Myocyte (in vitro differentiated cells): ENCODE measurements around the gene RCL1. TPM values are rescaled to one million over a fixed set of nuclear protein-coding genes. Genes with fewer than 3 reads are reported as not detected.
A peak's percentile ranks its signal among the peaks of the same experiment; 100 is the strongest.

Experiments
- DNase-seq: peaks from one replicate; pipeline ENCODE4 v3.0.0-alpha.2; 2012; ENCODE audit warnings: low read depth
- total RNA-seq: library from RNA; depleted of rRNA; stranded (reverse); fragments of >200 nt; gene quantifications from 2 replicates; pipeline ENCODE4 v1.2.3, GENCODE V29; 2014

The RCL1 gene
- total RNA-seq, 1 donor from 2014 or later: 11.7 TPM

DNA sequence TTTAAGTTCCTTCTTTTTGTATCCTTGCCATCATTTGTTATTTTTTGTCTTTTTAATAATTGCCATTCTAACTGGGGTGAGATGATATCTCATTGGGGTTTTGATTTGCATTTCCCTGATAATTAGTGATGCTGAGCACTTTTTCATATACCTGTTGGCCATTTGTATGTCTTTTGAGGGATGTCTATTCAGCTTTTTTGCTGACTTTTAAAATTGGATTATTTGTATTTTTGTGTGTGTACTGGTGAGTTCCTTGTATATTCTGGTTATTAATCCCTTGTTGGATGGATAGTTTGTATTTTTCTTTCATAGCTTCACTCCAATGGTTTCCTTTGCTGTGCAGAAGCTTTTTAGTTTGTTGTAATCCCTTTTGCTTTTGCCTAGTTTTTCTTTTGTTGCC, 19.1 kb downstream of the RCL1 start:
- no peak for DNase-seq

DNA sequence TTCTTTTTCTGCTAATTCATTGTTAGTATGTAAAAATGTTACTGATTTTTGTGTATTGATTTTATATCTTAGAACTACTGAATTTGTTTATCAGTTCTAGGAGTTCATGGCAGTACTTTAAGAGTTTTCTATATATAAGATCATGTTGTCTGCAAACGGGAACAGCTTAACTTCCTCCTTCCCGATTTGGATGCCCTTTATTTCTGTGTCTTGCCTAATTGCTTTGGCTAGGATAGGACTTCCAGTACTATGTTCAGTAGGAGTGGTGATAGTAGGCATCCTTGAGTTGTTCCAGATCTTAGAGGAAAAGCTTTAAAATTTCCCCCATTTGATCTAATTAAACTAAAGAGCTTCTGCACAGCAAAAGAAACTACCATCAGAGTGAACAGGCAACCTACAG, 20.1 kb downstream of the RCL1 start:
- DNase-seq: no peak

DNA sequence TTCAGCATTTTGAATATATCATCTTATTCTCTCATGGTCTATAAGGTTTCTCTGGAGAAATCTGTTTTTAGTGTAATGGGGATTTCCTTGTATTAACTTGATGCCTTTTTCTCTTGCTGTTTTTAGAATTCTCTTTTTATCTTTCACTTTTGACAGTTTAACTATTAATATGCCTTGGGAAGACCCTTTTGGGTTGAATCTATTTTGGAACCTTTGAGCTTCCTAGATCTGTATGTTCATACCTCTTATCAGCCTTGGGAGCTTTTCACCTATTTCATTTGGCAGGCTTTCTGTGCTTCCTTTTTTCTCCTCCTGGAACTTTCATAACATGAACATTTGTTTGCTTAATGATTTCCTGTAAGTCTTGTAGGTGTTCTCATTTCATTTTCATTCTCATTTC, 22.2 kb downstream of the RCL1 start:
- DNase-seq: no peak

DNA sequence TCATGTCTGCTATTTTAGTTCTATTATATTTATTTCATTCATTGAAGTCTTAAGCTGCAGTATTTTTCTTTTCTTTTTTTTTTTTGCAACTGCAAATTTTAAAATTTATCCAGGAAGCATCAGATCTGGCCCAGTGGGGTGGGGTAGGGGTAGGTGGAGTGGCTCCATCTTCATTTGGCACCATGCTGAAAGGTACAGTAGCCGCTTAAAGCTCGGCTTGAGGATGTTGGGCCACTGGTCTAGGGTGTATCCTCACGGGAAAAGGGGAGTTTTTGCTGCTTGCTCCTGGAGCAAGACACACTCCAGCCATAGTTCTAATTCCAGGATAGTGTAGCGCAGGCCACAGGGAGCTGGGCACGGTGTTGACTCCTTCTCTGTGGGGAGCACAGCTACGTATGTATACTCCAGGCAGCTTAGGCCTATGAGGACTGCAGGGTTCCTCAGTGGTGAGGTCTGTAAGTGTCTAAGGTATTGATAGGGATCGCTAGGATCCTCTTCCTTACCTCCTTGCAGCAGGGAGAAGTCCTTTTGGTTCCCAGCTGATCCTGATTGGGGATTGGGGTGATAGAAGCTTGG, 22.7 kb downstream of the RCL1 start:
- DNase-seq: no peak

DNA sequence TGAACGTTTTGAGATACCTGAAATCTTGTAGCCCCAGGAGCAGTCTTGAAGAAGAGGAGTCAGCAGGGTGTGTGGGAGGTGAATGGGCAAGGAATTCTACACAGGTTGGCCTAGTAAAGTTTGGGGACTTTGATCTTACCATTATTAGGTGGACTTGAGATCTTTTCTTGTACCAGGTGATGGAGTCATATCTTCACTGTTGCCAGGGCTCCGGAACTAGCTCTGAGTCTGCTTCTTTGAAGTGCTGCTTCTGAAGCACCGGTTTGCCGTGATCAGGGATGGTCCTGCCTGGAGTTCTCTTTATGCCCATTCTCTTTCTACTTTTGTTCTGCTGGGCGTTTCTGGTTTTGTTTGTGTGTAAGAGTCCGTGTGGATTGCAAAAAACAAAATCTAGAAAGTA, 27.4 kb downstream of the RCL1 start:
- no peak for DNase-seq

DNA sequence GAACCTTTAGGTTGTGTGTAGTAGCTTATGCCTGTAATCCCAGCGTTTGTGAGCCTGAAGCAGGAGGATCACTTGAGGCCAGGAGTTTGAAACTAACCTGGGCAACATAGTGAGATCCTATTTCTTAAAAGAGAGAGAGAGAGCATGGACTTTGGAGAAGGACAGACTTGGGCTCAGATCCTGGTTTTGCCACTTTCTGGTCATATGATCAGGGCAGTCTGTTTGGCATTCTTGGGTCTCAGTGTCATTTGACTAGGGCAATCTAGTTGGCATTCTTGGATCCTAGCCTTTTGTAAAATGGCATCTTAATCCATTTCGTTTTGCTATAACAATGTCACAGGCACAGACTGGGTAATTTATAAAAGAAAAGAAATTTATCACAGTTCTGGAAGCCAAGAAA, 28.4 kb downstream of the RCL1 start:
- no peak for DNase-seq

DNA sequence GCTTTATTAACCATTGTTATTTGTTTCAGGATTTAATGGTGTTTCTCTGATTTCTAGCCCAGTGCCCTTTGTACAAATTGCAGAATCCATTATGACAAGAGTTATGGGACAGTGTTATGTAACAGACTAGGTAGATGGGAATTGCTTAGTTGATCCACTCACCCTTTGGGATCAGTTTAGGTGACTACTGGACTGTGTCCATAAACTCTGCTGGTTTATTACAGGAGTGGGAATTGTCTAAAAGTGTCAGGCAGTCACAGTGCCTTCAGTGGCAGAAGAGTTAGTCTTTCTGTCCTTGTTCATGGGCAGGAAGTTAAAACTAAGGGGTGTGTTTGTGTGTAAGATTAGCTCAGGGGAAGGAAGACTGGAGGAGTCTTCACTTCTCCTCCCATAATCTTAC, 29.3 kb downstream of the RCL1 start:
- no peak for DNase-seq

DNA sequence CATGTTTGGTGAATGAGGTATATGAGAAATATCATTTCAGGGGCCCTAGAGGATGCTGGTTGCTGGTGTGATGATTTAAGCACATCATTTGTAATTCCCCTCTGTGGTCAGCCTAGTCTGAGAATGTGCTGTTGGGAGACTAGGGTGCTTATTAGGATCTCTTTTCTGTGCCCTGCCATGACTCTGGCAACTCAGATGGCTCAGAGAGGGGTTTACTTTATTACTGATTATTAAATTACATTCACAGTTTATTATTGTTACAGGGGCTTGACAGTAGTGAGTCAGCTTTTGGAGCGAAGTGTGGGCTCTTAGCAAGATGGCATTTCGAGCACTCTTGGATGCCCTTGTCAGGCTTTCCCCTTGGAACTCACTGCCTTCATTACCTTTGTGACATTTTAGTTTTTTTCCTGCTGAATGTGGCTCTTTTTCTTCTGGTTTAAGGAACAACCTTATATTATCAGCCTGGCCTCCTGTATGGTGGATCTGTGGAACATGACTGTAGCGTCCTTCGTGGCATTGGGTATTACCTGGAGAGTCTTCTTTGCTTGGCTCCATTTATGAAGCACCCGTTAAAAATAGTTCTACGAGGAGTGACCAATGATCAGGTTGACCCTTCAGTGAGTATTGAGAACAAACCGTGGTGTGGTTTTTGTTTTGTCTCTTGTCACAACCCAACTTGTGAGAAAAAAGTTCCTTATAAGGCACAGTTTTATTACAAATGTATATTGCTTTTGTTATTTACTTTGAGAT, 33.8 kb downstream of the RCL1 start:
- DNase-seq: no peak

DNA sequence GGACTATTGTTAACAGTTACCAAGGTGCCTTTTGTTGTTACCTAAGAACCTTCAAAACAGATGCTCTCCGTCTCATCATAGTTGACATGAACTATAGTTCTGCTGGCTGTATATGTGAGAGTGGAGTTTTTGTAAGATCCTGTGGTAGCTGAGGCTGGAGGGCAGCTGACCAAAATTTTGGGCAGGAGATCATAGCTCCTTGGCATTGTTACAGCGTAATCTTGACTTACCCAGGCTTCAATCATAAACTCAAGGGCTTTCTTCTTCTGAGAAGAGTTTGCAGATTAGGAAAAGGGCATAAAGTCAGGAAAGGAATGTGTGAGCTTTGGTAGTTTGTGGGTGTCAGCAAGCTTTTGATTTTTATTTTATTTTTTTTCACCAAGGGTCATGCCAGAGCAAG, 34.5 kb downstream of the RCL1 start:
- DNase-seq: no peak

DNA sequence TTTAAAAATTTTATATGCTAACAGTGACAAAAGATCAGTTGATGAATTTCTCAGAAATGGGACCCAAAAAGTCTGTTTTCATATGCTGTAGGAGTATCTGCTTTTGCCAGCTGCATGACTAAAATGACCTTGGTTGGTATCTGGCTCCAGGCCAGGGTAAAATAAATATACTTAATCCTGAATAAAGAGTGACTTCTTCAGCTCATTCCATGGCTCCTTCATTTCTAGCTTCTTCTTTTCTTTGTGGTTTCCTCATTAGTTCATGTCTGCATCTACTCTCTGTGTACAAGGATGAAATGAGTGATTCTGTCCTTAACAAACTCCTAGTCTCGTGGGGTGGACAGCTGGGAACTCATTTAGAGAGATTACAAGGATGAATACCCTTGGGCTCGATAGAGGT, 36.0 kb downstream of the RCL1 start:
- peak; percentile 44 for DNase-seq

DNA sequence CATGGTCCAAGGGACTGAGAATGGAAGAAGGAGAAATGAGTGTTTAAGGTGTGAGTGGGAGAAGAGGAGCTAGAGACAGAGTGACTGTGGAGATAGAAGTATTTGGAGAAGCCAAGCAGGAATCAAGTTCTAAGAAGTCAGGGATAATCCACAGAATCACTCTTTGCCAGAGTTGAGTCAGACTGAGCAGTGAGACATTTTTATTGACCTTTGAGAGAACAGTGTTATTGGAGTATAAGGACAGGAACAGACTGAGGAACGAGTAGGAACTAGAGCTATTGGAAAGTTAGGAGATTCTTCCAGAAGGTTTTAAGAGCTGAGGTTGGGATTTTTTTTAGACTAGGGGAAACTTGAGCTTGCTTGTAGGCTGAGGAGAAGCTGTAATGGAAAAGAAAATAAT, 37.2 kb downstream of the RCL1 start:
- no peak for DNase-seq

DNA sequence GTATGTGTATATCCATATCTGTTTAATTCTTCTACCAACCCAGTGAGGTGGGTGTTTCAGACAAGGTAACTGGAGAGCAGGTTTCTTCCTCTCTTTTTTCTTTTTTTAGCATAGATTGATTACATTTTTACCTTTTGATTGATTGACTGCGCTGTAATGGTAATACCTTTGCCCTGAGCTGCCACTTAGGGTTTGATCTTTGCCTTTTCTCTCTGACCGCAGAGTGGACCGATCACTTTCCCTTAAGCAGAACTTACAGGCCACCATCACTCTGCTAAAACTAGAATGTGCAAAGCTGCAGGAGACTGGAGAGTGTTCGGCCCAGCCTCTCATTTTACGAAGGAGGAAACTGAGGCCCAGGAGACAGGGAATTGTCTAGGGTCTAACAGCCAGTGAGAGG, 38.0 kb downstream of the RCL1 start:
- no peak for DNase-seq

DNA sequence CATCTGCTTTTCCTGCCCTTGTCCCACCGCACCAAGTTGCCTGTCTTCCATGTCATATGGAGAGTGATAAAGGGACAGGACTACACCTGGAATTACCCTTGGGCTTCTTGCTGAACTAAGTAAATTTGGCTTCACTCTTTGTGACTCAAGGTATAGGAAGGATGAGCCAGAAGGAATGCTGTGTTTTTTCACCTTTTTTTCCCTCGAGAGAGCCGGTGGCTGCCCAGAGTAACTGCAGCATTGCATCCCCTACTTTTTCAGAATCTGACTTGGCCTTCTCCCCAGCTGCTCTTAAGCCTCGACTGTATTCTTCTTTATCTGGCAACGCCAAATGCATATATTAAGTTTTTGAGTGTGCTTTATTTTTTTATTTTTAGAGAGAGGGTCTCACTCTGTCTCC, 38.4 kb downstream of the RCL1 start:
- DNase-seq: no peak

DNA sequence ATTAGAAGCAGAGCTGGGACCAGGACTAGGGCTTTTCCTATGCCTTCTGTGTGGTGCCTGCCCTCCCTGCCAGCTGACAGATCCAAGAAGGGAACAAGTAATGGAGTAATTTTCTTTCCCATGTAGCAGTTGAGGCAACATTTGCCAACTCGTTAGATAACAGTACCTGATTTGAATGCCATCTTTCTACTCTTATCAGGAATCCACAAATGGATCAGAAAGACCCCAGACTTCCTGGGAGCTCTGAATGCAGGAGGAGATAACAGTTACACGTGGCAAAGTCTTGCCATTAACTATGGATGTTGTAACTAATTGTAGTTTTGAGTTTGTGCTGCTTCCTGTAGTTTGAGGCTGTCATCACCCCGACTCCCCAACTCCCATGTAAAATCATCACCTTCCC, 39.2 kb downstream of the RCL1 start:
- DNase-seq: no peak

DNA sequence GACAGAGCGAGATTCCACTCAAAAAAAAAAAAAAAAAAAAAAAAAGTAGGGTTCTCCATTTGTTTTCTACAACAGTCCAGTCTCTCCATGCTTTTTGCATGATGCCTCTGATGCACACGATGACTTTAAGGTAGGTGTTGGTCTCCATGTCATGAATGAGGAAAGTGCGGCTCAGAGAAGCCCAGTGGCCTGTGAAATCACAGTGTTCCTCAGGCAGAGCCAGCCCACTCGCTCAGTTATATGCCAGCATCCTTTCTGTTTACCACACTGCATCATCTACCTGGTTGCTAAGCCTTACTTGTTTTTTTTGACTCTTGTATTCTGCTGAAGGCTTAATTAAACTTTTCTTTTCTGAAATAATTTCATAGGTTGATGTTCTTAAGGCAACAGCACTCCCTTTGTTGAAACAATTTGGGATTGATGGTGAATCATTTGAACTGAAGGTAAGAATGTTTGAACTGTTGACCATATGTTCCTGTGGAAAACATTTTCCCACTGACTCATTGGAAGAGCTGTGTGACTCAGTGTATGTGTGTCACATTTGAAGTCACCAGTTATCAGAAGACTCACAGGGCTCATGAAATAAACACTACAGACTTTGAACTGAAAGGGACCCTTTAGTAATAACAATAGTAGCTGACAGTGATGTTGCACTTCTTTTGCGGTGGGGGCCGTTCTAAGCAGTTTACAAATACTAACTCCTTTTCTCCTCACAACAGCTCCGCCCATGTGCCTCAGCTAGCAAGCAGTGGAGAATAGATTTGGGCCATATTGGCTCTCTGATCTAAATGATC, 40.2 kb downstream of the RCL1 start:
- peak; percentile 89 for DNase-seq

DNA sequence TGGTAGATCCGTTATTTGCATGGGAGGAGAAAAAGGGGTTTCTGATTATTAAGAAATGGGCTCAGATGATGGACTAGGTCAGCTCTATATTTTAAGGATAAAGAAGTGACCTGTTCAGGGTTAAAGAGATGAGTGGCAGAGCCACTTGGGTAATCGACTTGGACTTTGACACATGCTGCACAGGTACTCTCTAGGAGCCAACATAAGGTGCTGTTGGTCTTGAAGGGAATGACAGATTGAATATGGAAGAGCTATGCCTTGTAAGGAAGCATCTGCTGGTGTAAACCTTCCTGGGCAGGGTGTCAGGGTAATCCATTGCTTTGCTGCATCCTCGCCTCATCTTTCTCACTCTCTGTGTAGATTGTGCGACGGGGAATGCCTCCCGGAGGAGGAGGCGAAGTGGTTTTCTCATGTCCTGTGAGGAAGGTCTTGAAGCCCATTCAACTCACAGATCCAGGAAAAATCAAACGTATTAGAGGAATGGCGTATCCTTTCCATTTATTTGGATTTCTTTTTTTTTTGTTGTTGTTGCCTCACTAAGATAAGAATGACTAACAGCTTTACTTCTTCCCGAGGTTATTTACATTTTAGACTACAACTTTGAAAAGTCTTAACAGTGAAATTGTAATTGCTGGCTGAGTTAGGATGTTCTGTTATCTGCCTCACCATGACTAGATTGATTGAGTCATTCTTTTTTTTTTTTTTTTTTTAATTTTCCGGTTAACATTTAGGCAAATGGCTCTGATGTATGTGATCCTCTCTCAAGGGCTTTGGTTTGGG, 41.2 kb downstream of the RCL1 start:
- no peak for DNase-seq

DNA sequence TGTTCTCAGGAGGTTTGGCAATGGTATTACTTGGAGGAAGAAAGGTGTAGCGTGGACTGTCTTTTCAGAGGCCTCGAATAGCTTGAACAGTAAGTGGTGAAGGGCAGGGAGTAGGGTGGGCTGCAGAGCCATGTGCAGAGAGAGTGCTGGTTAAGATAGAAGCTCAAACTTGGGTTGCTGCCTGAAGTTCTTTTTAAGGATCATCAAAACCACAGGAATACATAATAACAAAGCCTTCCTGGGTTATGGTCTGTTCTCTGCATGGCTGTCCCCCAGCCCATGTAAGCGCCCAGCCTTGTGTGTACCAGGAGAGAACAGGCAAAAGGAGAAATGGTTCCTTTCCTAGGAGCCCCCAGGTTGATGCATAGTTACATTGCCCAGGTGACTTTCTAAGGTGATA, 43.9 kb downstream of the RCL1 start:
- no peak for DNase-seq

DNA sequence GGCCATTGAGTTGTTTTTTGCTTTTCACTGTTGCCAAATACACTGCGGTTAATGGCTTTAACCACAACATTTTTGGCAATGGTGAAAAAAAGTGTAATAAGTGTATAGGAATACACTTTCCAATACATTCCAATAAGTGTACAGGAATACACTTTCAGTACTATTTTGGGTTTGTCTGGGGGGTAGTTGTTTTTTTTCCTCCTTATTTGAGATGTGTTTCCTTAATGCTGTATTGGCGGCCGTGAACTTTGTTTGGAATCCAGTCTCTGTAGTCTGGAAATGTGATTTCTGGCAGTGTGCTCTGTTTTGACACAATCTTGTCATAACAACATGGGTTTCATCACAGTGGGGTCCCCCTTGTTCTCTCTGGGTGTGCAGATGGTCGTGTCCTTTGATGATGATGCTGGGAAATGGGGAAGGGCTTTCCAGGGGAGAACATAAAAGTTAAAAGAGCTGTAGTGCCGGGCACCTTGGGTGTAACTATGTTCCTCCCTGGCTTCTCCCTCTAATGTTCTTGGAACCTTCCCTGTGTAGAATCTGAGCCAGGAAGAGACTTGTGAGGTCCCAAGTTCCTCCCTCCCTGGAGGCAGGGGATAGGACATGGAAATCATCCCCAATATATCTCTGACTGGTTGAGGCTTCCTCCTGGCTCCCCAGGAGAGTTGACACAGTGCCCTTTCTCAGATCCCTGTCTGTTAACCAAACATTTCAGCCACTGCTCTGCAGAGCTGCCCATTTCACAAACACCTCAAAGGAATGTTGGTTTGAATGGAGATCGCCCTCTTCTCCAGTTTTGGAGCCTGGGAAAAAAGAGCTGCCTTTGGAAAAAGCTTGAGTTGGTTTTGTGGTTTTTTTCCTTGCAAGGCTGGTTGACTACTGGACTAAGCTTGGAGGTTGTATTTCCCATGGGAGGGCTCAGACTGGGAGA, 44.8 kb downstream of the RCL1 start:
- DNase-seq: peak; percentile 70

DNA sequence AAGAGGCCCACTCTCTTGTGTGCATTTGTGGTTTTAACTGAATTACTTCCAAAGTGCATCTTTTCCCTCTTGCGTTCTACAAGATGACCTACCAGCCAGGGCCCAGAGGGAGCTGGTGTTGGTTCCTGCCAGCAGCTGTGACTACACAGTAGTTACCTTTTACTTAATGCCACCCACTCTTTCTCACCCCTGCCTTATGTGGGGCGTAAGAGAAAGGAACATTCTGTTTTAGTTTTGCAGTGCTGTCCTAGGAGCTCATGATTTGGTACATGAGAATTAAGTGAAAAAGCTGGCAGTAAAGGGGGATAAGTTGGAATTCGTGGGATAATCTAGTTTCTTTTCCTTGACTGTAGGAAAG, 45.4 kb downstream of the RCL1 start:
- DNase-seq: no peak

DNA sequence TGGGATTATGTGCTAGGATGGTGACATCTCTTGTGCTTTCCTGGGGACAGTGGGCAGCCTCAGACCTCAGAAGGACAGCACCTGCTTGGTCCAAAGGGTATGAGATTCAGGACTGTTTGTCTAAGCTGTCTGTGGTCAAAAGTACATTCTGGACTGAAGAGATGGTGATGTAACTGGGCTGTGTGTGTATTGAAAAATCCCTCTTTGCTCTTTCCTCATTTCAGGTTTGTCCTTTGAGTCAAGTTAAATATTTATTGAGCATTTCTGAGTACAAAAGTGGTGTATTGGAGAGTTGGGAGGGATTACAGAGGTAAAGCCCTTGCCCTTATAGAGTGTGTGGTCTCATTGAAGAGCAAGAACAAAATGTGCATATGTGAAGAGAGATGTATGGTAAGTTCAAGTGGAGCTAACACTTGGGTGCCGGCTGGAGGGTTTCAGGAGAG, 46.7 kb downstream of the RCL1 start:
- no peak for DNase-seq

DNA sequence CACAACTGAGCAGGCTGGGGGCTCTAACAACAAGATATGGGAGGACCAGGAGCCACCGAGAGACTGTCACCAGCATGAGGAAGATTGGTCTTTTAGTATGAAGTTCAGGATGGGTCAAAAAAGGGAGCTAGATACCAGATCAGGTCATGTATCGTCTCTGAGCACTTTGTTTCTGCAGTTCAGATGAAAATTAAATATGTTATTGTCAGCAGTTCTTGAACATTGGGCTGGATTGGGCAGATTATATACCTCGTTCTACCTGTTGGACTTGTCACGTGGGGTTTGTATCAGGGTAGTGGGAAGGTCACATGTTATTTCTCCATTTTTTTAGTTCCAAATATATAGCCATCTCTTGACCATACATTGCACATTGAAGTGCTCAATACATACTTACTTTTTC, 47.3 kb downstream of the RCL1 start:
- no peak for DNase-seq
